Ovary (tissue), 9 donors: Measurements from ENCODE around the gene UBR4. TPM values are rescaled to one million over a fixed set of nuclear protein-coding genes. Genes with fewer than 3 reads are reported as not detected.

Experiments used
- DNase-seq, 5 donors: peaks; one replicate each; pipeline ENCODE4 v3.0.0-alpha.2; 2019 to 2020
- H3K27ac ChIP-seq, 2 donors: fragments of 200-600 bp; one replicate each; pipeline versions ENCODE4 v1.5.1 to v1.8.0; 2019 to 2022
- H3K27me3 ChIP-seq: fragments of 200-600 bp; one replicate; pipeline ENCODE4 v1.8.0; 2022
- H3K36me3 ChIP-seq: fragments of 200-600 bp; sonication (generic); one replicate; pipeline ENCODE4 v1.5.1; 2019
- H3K4me1 ChIP-seq: one replicate; pipeline ENCODE4 v1.8.1; 2013; ENCODE audit warnings: mild to moderate bottlenecking, moderate library complexity; ENCODE audit not compliant: insufficient read depth
- H3K4me3 ChIP-seq: fragments of 200-600 bp; sonication (generic); one replicate; pipeline ENCODE4 v1.5.1; 2017
- H3K9me3 ChIP-seq, 2 donors: fragments of 200-600 bp in 1 of 2; sonication (generic) in 1 of 2; one replicate each; pipeline versions ENCODE4 v1.5.1 to v1.8.1; 2013 to 2019; ENCODE audit warnings: mild to moderate bottlenecking in 1 of 2, moderate library complexity in 1 of 2
- EP300 ChIP-seq: sonication (generic); formaldehyde crosslinking; IDR thresholded peaks from one replicate; pipeline ENCODE4 v1.6.1; 2017; ENCODE audit warnings: antibody characterized with exemption
- POLR2A ChIP-seq: fragments of 450-650 bp; IDR thresholded peaks from one replicate; pipeline ENCODE4 v1.6.1; 2017; ENCODE audit warnings: antibody characterized with exemption, mild to moderate bottlenecking, moderate library complexity
- WGBS, 3 donors: extraction: QIAGEN DNeasy Blood & Tissue Kit in 1 of 3; methylation state at CpG; one replicate each; pipeline versions ENCODE4 v1.1.5 to v1.1.7; 2013 to 2017; 5-methylcytosine and 5-hydroxymethylcytosine counted together
- intact Hi-C, 4 donors: fragments of 100-400 bp; cut with DNase I; formaldehyde crosslinking; loops; one replicate each; pipeline versions ENCODE4 v1.11.0 to v1.15.1; 2022 to 2023
- polyA plus RNA-seq, 2 donors: library from polyadenylated mRNA; stranded (reverse); fragments of 200-250 nt in 1 of 2; fragments of 350-450 nt in 1 of 2; fragmentation: Illumina TruSeq in 1 of 2; extraction: RNeasy Lipid Tissue Mini Kit (QIAGEN cat#74804) in 1 of 2; gene quantifications; one replicate each; pipeline ENCODE4 v1.2.3, GENCODE V29; 2013 to 2014
- total RNA-seq, 7 donors: library from RNA; depleted of rRNA in 2 of 7; stranded (reverse); fragments of >200 nt in 2 of 7; fragmentation: NEBNext Ultra II Directional in 3 of 7; extraction: Animal tissue kit (Norgen Biotek cat#: 25700) in 3 of 7; gene quantifications; one replicate each; pipeline versions ENCODE4 v1.1.0 to v1.2.4, GENCODE V29; 2016 to 2023
- TF ChIP-seq, protein P1 (sequence below), 3 donors: fragments of 450-650 bp in 2 of 3; fragments of 200-600 bp in 1 of 3; IDR thresholded peaks; one replicate each; pipeline versions ENCODE4 v1.5.1 to v1.8.0; 2016 to 2022; ENCODE audit warnings: antibody characterized with exemption in 3 of 3, mild to moderate bottlenecking in 1 of 3
- donor health status: DM: no; HTN: no; CAD: no; lungs with moderate emphysema.
- donor health status: DM: no; HTN: no; CAD: no.
- donor health status: Bipolar disorder and iron deficiency.
- donor health status: DM: yes; HTN: yes; CAD: no.
- donor health status: DM: no; HTN: no; CAD: no.
- donor health status: DM: yes; HTN: yes; CAD: no.

Gene UBR4
- total and polyA plus RNA-seq, 9 donors = 78.7 to 139 (median 118) TPM

DNA sequence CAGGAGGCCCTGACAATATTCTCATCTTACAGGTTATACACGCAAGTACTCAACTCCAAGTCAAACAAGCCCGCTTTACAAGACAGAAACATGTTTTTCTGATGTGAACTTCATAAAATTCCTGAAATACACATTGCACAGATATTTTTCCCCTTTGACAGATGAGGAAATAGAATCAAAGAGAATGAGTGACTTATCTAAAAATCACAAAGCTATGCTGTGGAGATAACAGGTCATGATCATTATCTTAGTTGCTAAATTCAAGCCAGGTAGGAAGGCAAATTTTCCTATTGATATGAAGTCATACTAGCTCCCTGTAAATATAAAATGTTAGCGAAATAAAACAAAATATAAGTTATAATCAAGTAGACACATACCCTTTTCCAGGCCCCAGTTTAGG, 18.3 kb downstream of the UBR4 start:
- TF ChIP-seq EP300 = no peak
- no peak for TF ChIP-seq POLR2A
- TF ChIP-seq, protein P1, sequence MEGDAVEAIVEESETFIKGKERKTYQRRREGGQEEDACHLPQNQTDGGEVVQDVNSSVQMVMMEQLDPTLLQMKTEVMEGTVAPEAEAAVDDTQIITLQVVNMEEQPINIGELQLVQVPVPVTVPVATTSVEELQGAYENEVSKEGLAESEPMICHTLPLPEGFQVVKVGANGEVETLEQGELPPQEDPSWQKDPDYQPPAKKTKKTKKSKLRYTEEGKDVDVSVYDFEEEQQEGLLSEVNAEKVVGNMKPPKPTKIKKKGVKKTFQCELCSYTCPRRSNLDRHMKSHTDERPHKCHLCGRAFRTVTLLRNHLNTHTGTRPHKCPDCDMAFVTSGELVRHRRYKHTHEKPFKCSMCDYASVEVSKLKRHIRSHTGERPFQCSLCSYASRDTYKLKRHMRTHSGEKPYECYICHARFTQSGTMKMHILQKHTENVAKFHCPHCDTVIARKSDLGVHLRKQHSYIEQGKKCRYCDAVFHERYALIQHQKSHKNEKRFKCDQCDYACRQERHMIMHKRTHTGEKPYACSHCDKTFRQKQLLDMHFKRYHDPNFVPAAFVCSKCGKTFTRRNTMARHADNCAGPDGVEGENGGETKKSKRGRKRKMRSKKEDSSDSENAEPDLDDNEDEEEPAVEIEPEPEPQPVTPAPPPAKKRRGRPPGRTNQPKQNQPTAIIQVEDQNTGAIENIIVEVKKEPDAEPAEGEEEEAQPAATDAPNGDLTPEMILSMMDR (IDR thresholded peaks at IDR 0.05) = no peak
- H3K4me3 ChIP-seq = no peak overlapping the region
- WGBS, 3 donors = 95 to 97% (median 95%) methylated on average over 3 of the region's 3 CpGs
- DNase-seq = no peak
- no peaks in the 10 kb centered on the region for H3K9me3 ChIP-seq
- intact Hi-C loops = no loop called here
- H3K36me3 ChIP-seq = no peaks in the 10 kb centered on the region
- H3K27me3 ChIP-seq = no peaks in the 10 kb centered on the region
- H3K27ac ChIP-seq = no peak overlapping the region
- no peaks in the 10 kb centered on the region for H3K4me1 ChIP-seq

DNA sequence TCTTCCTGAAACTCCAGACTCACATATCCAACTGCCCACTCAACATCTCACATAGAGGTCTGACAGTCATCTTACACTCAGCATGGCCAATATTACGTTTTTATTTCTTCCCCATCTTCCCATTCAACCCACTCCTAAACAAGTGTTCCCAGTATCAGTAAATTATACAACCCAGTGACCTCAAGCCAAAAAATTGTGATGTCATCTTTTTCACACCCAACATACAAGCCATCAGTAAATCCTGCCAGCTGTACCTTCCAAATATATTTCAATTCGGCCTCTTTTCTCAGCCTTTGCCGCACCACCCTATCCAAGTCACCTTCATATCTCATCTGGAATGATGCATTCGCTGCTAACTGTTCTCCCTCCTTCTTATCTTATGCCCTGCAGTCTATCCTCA, 19.6 kb downstream of the UBR4 start:
- WGBS, 3 donors = 86 to 91% (median 90%) methylated on average over 4 of the region's 4 CpGs
- TF ChIP-seq EP300 (no peak), POLR2A (no peak)
- TF ChIP-seq, protein P1 (IDR thresholded peaks at IDR 0.05) = no peak

DNA sequence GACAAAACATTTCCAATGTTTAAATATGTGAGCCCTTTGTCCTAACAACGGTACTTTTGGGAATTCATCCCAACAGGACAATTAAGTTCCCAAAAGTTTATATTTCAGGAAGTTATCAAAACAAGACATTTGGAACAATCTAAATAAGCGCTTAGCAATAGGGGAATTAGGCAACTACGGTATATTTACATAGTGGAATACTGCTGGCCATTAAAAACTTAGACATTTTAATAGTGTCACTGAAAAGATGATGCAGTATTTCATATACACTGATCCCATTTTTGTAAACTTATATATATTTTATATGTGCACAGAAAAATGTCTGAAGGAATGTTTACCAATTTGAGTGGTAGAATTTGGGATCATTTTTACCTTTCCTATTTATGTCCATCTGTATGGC, 20.8 kb downstream of the UBR4 start:
- intact Hi-C loops = loop anchor here in 1 of 4 donors (10.0 kb wide), 1 partner anchor 46 kb away; no protein-coding TSS in a partner anchor
- 60 to 75% (median 72%) methylated on average over 3 of the region's 3 CpGs for WGBS, 3 donors

More for the DNA sequence above, 19.6 kb downstream of the UBR4 start:
- Histone ChIP-seq H3K27me3 (no peaks in the 10 kb centered on the region), H3K4me3 (no peak overlapping the region), H3K27ac (no peak overlapping the region), H3K9me3 (no peaks in the 10 kb centered on the region), H3K4me1 (no peaks in the 10 kb centered on the region), H3K36me3 (no peaks in the 10 kb centered on the region)
- intact Hi-C loops = no loop called here
- no peak for DNase-seq

DNA sequence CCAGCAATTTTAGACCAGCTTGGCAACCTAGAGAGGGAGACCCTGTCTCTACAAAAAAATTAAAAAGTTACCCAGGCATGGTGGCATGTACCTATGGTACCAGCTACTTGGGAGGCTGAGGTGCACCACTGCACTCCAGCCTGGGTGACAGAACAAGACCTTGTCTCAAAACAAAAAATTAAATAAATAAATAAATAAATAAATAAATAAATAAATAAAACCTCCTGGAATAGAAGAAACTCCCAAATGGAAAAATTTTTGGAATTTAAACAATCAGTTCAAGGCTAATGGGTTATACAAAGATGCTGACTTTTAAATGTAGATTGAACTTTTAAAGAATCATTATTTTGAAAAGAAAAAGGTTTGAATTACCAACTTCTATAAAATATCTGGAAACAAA, 22.2 kb downstream of the UBR4 start:
- intact Hi-C loops = loop anchor here in 1 of 4 donors (10.0 kb wide), 1 partner anchor 47 kb away; no protein-coding TSS in a partner anchor
- Histone ChIP-seq H3K9me3 (no peaks in the 10 kb centered on the region), H3K4me1 (no peaks in the 10 kb centered on the region), H3K4me3 (no peak overlapping the region), H3K27me3 (no peaks in the 10 kb centered on the region), H3K36me3 (no peaks in the 10 kb centered on the region), H3K27ac (no peak overlapping the region)
- no peak for TF ChIP-seq EP300
- TF ChIP-seq POLR2A = no peak
- TF ChIP-seq, protein P1 (IDR thresholded peaks at IDR 0.05) = no peak
- DNase-seq = no peak

More for the DNA sequence above, 20.8 kb downstream of the UBR4 start:
- H3K27me3 ChIP-seq = no peaks in the 10 kb centered on the region
- DNase-seq = no peak
- H3K27ac ChIP-seq = no peak overlapping the region
- no peaks in the 10 kb centered on the region for H3K9me3 ChIP-seq
- H3K4me1 ChIP-seq = no peaks in the 10 kb centered on the region
- TF ChIP-seq EP300 (no peak), POLR2A (no peak)
- TF ChIP-seq, protein P1 (IDR thresholded peaks at IDR 0.05) = no peak
- no peaks in the 10 kb centered on the region for H3K36me3 ChIP-seq
- no peak overlapping the region for H3K4me3 ChIP-seq
